PFSK-1 (cell line): ENCODE measurements around the gene GSTO1.

Experiments used
- POLR2AphosphoS5 ChIP-seq: IDR thresholded peaks from 2 replicates; pipeline ENCODE4 v1.6.1; 2012; ENCODE audit warnings: low read depth, mild to moderate bottlenecking, control low read depth, low read length, moderate library complexity
- REST ChIP-seq, 2 experiments: IDR thresholded peaks; 2 replicates each; pipeline versions ENCODE4 v1.6.1 to v1.8.0; 2011 to 2012; ENCODE audit warnings: low read depth in 2 of 2, low read length in 2 of 2, control low read depth in 1 of 2, inconsistent platforms in 1 of 2, mild to moderate bottlenecking in 1 of 2, moderate library complexity in 1 of 2; ENCODE audit not compliant: insufficient read depth in 1 of 2
- TAF1 ChIP-seq: IDR thresholded peaks from 2 replicates; pipeline ENCODE4 v1.6.1; 2012; ENCODE audit warnings: low read length, control low read depth, borderline replicate concordance; ENCODE audit not compliant: insufficient read depth

DNA sequence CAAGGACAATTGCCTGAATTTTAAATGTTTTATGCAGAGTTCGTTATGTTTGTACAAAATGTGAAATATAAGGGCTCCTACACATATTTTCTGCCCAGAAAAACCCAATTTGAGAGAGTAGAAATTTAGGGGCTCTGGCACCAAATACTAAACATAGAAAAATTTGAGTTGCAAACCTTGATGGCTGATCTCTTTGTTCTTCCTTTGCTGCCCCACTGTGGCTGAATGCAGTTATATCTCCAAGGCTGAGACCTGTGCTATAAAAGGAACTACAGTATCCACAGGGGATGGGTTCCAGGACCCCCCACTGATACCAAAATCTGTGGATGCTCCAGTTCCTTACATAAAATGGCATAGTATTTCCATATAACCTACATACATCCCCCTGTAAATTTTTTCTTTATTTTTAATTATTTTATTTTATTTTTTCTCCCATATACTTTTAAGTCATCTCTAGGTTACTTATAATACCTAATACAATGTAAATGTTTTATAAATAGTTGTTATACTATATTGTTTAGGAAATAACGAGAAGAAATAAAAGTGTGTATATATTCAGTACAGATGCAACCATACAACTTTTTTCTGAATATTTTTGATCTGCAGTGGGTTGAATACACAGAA lies 45.0 kb upstream of the GSTO1 start:
- TF ChIP-seq POLR2AphosphoS5 (no peak), REST (IDR thresholded peaks at IDR 0.05; ENCODE audit: insufficient read depth in 1 of 2, low read depth in 2 of 2, low read length in 2 of 2) (no peak), TAF1 (no peak)
